NOMO-1 (cell line): ENCODE results near the gene CAMTA1.

Source experiments
- DNase-seq, 2 experiments: peaks; one replicate each; lab custom pipeline; 2025; ENCODE audit not compliant: unreplicated experiment in 2 of 2; lab: John Stamatoyannopoulos, UW

CAMTA1 gene

GRCh38 chr1:6785318-6785727 is at the start of gene CAMTA1:
CAMTA1 (plus strand) TSS chr1:6785454; CDS start chr1:6785531, 77 bp downstream.
- no peak for DNase-seq

GRCh38 chr1:6738987-6739676 is 46.1 kb upstream of the CAMTA1 start:
- DNase-seq = no peak

- DNase-seq = peak; percentile 15 to 24
Observed at GRCh38 chr1:6742676-6743188, 42.5 kb upstream of the CAMTA1 start.

GRCh38 chr1:6743189-6744101 is 41.8 kb upstream of the CAMTA1 start:
- DNase-seq = peak; percentile 83 to 88

GRCh38 chr1:6745073-6745472 is 40.2 kb upstream of the CAMTA1 start:
- peak in 1 of 2 experiments; percentile 12 for DNase-seq

GRCh38 chr1:6747674-6748073 is 37.6 kb upstream of the CAMTA1 start:
- DNase-seq = no peak

- DNase-seq = no peak
Observed at GRCh38 chr1:6750490-6750889, 34.8 kb upstream of the CAMTA1 start.

- peak in 1 of 2 experiments; percentile 23 for DNase-seq
Observed at GRCh38 chr1:6753320-6754140, 31.7 kb upstream of the CAMTA1 start.

GRCh38 chr1:6756457-6756856 is 28.8 kb upstream of the CAMTA1 start:
- DNase-seq = no peak

GRCh38 chr1:6757719-6758435 is 27.4 kb upstream of the CAMTA1 start:
- DNase-seq = no peak

- DNase-seq = no peak
Observed at GRCh38 chr1:6761196-6761737, 24.0 kb upstream of the CAMTA1 start.

GRCh38 chr1:6762060-6762459 is 23.2 kb upstream of the CAMTA1 start:
- DNase-seq = no peak

GRCh38 chr1:6770751-6771440 is 14.4 kb upstream of the CAMTA1 start:
- no peak for DNase-seq

GRCh38 chr1:6771441-6771769 is 13.8 kb upstream of the CAMTA1 start:
- no peak for DNase-seq

- no peak for DNase-seq
Observed at GRCh38 chr1:6774381-6774780, 10.9 kb upstream of the CAMTA1 start.

- no peak for DNase-seq
Observed at GRCh38 chr1:6775261-6776043, 9.8 kb upstream of the CAMTA1 start.

- DNase-seq = no peak
Observed at GRCh38 chr1:6776389-6776788, 8.9 kb upstream of the CAMTA1 start.

GRCh38 chr1:6776895-6777294 is 8.4 kb upstream of the CAMTA1 start:
- no peak for DNase-seq

- peak in 1 of 2 experiments; percentile 1 for DNase-seq
Observed at GRCh38 chr1:6777813-6778212, 7.4 kb upstream of the CAMTA1 start.
